OCI-LY7 (cell line): ENCODE results near the gene CTSA. TPM values are rescaled to one million over a fixed set of nuclear protein-coding genes. Genes with fewer than 3 reads are reported as not detected.

Experiments
- BruUV-seq: library from RNA; stranded (reverse); fragments of 400-500 nt; replicated peaks from 2 replicates; lab custom pipeline; 2021; lab: Mats Ljungman, UMichigan
- CTCF ChIA-PET: fragments of 300-600 bp; sonication (Branson Sonifier 250); formaldehyde crosslinking; loops from one replicate; lab custom pipeline; 2022; ENCODE audit warnings: antibody characterized with exemption; ENCODE audit not compliant: unreplicated experiment; lab: Charles Lee
- POLR2A ChIA-PET: fragments of 300-600 bp; sonication (Branson Sonifier 250); formaldehyde crosslinking; loops from one replicate; lab custom pipeline; 2022; ENCODE audit warnings: antibody characterized with exemption; lab: Charles Lee
- DNase-seq: peaks from one replicate; pipeline ENCODE4 v3.0.0-alpha.2; 2015; ENCODE audit warnings: low spot score
- H2AFZ ChIP-seq: fragments of 200-600 bp; sonication (generic), shearing (Covaris generic); 2 replicates; pipeline ENCODE4 v1.6.1; 2014; ENCODE audit warnings: mild to moderate bottlenecking, antibody characterized with exemption, low read length, moderate library complexity
- H3K27ac ChIP-seq: fragments of 200-600 bp; sonication (generic); 2 replicates; pipeline ENCODE4 v1.5.1; 2014; ENCODE audit warnings: mixed run types, low read depth, mild to moderate bottlenecking, moderate library complexity, low read length, inconsistent platforms; ENCODE audit not compliant: poor library complexity, severe bottlenecking
- H3K36me3 ChIP-seq: fragments of 200-600 bp; sonication (generic); 2 replicates; pipeline ENCODE4 v1.6.1; 2014; ENCODE audit warnings: mild to moderate bottlenecking, antibody characterized with exemption, low read length, moderate library complexity, mixed read lengths; ENCODE audit not compliant: insufficient read depth
- H3K4me1 ChIP-seq: fragments of 200-600 bp; sonication (generic); 2 replicates; pipeline ENCODE4 v1.5.1; 2014; ENCODE audit warnings: mild to moderate bottlenecking, low read length; ENCODE audit not compliant: insufficient read depth, poor library complexity, severe bottlenecking
- H3K4me2 ChIP-seq: fragments of 200-600 bp; sonication (generic); 2 replicates; pipeline ENCODE4 v1.6.1; 2014; ENCODE audit warnings: mild to moderate bottlenecking, low read length
- H3K4me3 ChIP-seq: fragments of 200-600 bp; sonication (generic); 2 replicates; pipeline ENCODE4 v1.5.1; 2014; ENCODE audit warnings: mild to moderate bottlenecking, low read depth, low read length; ENCODE audit not compliant: poor library complexity, severe bottlenecking
- H3K79me2 ChIP-seq: fragments of 200-600 bp; sonication (generic); 2 replicates; pipeline ENCODE4 v1.6.1; 2016; ENCODE audit warnings: low read depth, mild to moderate bottlenecking, low read length, moderate library complexity, mixed read lengths; ENCODE audit not compliant: insufficient read depth
- H3K9me2 ChIP-seq: fragments of 200-600 bp; sonication (generic); 2 replicates; pipeline ENCODE4 v1.6.1; 2016; ENCODE audit warnings: mild to moderate bottlenecking, low read length, mixed read lengths; ENCODE audit not compliant: insufficient read depth
- H3K9me3 ChIP-seq: fragments of 200-600 bp; sonication (generic); 2 replicates; pipeline ENCODE4 v1.6.1; 2014; ENCODE audit warnings: mild to moderate bottlenecking, mixed run types, low read length, mixed read lengths
- H4K20me1 ChIP-seq: fragments of 200-600 bp; sonication (generic); 2 replicates; pipeline ENCODE4 v1.6.1; 2014; ENCODE audit warnings: mild to moderate bottlenecking, antibody characterized with exemption, low read length, moderate library complexity, mixed read lengths; ENCODE audit not compliant: insufficient read depth
- CTCF ChIP-seq: fragments of 200-600 bp; sonication (generic); conservative IDR thresholded peaks from 2 replicates; pipeline ENCODE4 v1.5.1; 2014; ENCODE audit warnings: mild to moderate bottlenecking, antibody characterized with exemption, low read length, moderate library complexity, mixed read lengths
- EZH2phosphoT487 ChIP-seq: fragments of 200-600 bp; sonication (generic); IDR thresholded peaks from 2 replicates; pipeline ENCODE4 v1.6.1; 2018; ENCODE audit warnings: low read depth, borderline replicate concordance, mild to moderate bottlenecking, mixed run types, antibody characterized with exemption, low read length, moderate library complexity, mixed read lengths
- intact Hi-C: fragments of 100-400 bp; cut with micrococcal nuclease; formaldehyde crosslinking; loops from one replicate; pipeline ENCODE4 v1.10.0; 2022; ENCODE audit not compliant: unreplicated experiment
- total RNA-seq, 2 experiments: library from RNA; depleted of rRNA in 1 of 2; stranded (reverse); fragments of >200 nt in 1 of 2; shearing (Covaris generic) in 1 of 2; gene quantifications; 2 replicates each; pipeline ENCODE4 v1.2.3, GENCODE V29; 2014 to 2022

The CTSA gene
- total RNA-seq, 2 experiments from 2014 or later = 27.1 to 36.4 TPM

- Histone ChIP-seq H3K27ac (no peak overlapping the region), H3K4me1 (no peaks in the 10 kb centered on the region), H3K4me2 (no peak overlapping the region), H2AFZ (no peak overlapping the region), H3K4me3 (no peak overlapping the region), H4K20me1 (no peaks in the 10 kb centered on the region), H3K36me3 (no peaks in the 10 kb centered on the region), H3K79me2 (no peaks in the 10 kb centered on the region), H3K9me2 (no peaks in the 10 kb centered on the region), H3K9me3 (no peaks in the 10 kb centered on the region)
- no peak for DNase-seq
- TF ChIP-seq CTCF (no peak), EZH2phosphoT487 (no peak)
- BruUV-seq = no TSS peak
- POLR2A ChIA-PET = no interaction called here
- intact Hi-C loops = no loop called here
- CTCF ChIA-PET = no interaction called here
Observed at GRCh38 chr20:45874576-45874975, 16.6 kb upstream of the CTSA start.

- Histone ChIP-seq H3K4me1 (peaks cover 4% of the 10 kb centered on the region), H3K9me3 (no peaks in the 10 kb centered on the region), H3K79me2 (peaks cover 11% of the 10 kb centered on the region; the same call in 1 of the 2 replicates), H3K4me3 (no peak overlapping the region), H4K20me1 (no peaks in the 10 kb centered on the region), H3K27ac (no peak overlapping the region), H3K36me3 (peaks cover 9% of the 10 kb centered on the region; the same call in 1 of the 2 replicates), H3K9me2 (no peaks in the 10 kb centered on the region), H3K4me2 (no peak overlapping the region), H2AFZ (no peak overlapping the region)
- BruUV-seq = no TSS peak
- intact Hi-C loops = no loop called here
- CTCF ChIA-PET = no interaction called here
- POLR2A ChIA-PET = no interaction called here
- no peak for TF ChIP-seq CTCF
- no peak for TF ChIP-seq EZH2phosphoT487
- DNase-seq = no peak
Observed at GRCh38 chr20:45878076-45878761, 12.9 kb upstream of the CTSA start.
